ENCODE measurements around the gene CLRN1. TPM values are rescaled to one million over a fixed set of nuclear protein-coding genes. Genes with fewer than 3 reads are reported as not detected.

The CLRN1 gene
- total and polyA plus RNA-seq, 2 experiments from 2014 or later, result 0.45 to 0.69 TPM

GRCh38 chr3:150889106-150889505, 83.4 kb downstream of the CLRN1 start:
- TF ChIP-seq CTCF (conservative IDR thresholded peaks at IDR 0.05; ENCODE audit: low read depth in 2 of 2) (peak in 1 of 2 experiments; percentile 43; a peak in 2 of 4 replicates), STAT1 (IDR thresholded peaks at IDR 0.05; ENCODE audit: unreplicated experiment) (no peak)
- no peak overlapping the region for H3K27ac Mint-ChIP-seq
- Histone ChIP-seq H4K20me1 (replicated peaks; ENCODE audit: insufficient read depth) (no peaks in the 10 kb centered on the region), H3K27me3 (ENCODE audit: insufficient read depth) (no peaks in the 10 kb centered on the region), H3K36me3 (ENCODE audit: insufficient read depth) (no peaks in the 10 kb centered on the region), H3K27ac (ENCODE audit: low read depth) (no peak overlapping the region), H3K4me3 (no peak overlapping the region), H2AFZ (no peak overlapping the region), H3K4me2 (no peak overlapping the region), H3K4me1 (ENCODE audit: insufficient read depth) (no peaks in the 10 kb centered on the region), H3K79me2 (replicated peaks; ENCODE audit: insufficient read depth) (no peaks in the 10 kb centered on the region), H3F3A (replicated peaks; ENCODE audit: low read depth) (no peaks in the 10 kb centered on the region), H3K9me2 (ENCODE audit: insufficient read depth) (0 out of 2 replicates have a peak, but pooled peaks cover 3% of the 10 kb centered on the region)
- H3K27me3 Mint-ChIP-seq (ENCODE audit: insufficient read depth, low read depth, poor library complexity), result peaks cover 1% of the 10 kb centered on the region
- ATAC-seq, result peak; percentile 29; the same call in 2 of the 3 replicates
- no peak overlapping the region for H3K4me3 Mint-ChIP-seq
- H3K36me3 Mint-ChIP-seq (ENCODE audit: low read depth), result no peaks in the 10 kb centered on the region; the same call in 2 of the 3 replicates
- no peaks in the 10 kb centered on the region; the same call in 2 of the 3 replicates for H3K9me3 Mint-ChIP-seq
- no peaks in the 10 kb centered on the region for H3K4me1 Mint-ChIP-seq
- DNase-seq (ENCODE audit: low spot score), result peak; percentile 56

GRCh38 chr3:150887031-150887430, 85.5 kb downstream of the CLRN1 start:
- H3K4me2 ChIP-seq, result no peak overlapping the region
- H2AFZ ChIP-seq, result no peak overlapping the region
- no peaks in the 10 kb centered on the region for H3K4me1 ChIP-seq (ENCODE audit: insufficient read depth)
- no peak for TF ChIP-seq ZNF331 (CRISPR knock-in tag; IDR thresholded peaks at IDR 0.05; ENCODE audit: low read depth)
- TF ChIP-seq CTCF (conservative IDR thresholded peaks at IDR 0.05; ENCODE audit: low read depth in 2 of 2), result no peak
- no peak for TF ChIP-seq ZNF114 (CRISPR knock-in tag; IDR thresholded peaks at IDR 0.05)
- TF ChIP-seq EZH2phosphoT487 (IDR thresholded peaks at IDR 0.05; ENCODE audit: unreplicated experiment), result no peak
- no peak for TF ChIP-seq ZNF462 (CRISPR knock-in tag; IDR thresholded peaks at IDR 0.05)
- TF ChIP-seq CREB1 (CRISPR knock-in tag; IDR thresholded peaks at IDR 0.05; ENCODE audit: low read depth), result no peak
- TF ChIP-seq NANOG (IDR thresholded peaks at IDR 0.05; ENCODE audit: borderline replicate concordance), result no peak
- H3K27me3 ChIP-seq (ENCODE audit: insufficient read depth), result no peaks in the 10 kb centered on the region
- H3K79me2 ChIP-seq (replicated peaks; ENCODE audit: insufficient read depth), result no peaks in the 10 kb centered on the region
- Mint-ChIP-seq H3K4me3 (no peak overlapping the region), H3K9me3 (no peaks in the 10 kb centered on the region; the same call in 2 of the 3 replicates), H3K4me1 (peaks cover 4% of the 10 kb centered on the region; the same call in 1 of the 3 replicates), H3K27me3 (ENCODE audit: insufficient read depth, low read depth, poor library complexity) (no peaks in the 10 kb centered on the region), H3K27ac (no peak overlapping the region), H3K36me3 (ENCODE audit: low read depth) (no peaks in the 10 kb centered on the region; the same call in 2 of the 3 replicates)
- no peaks in the 10 kb centered on the region for H3K36me3 ChIP-seq (ENCODE audit: insufficient read depth)
- 0 out of 2 replicates have a peak, but pooled peaks cover 3% of the 10 kb centered on the region for H3K9me2 ChIP-seq (ENCODE audit: insufficient read depth)
- DNase-seq (ENCODE audit: low spot score) (no peak), ATAC-seq (no peak)
- H3F3A ChIP-seq (replicated peaks; ENCODE audit: low read depth), result no peaks in the 10 kb centered on the region
- H4K20me1 ChIP-seq (replicated peaks; ENCODE audit: insufficient read depth), result no peaks in the 10 kb centered on the region
- H3K4me3 ChIP-seq, result no peak overlapping the region
- H3K27ac ChIP-seq (ENCODE audit: low read depth), result no peak overlapping the region
